Astrocyte (in vitro differentiated cells and primary cell): ENCODE measurements around the gene WNT3. TPM values are rescaled to one million over a fixed set of nuclear protein-coding genes. Genes with fewer than 3 reads are reported as not detected.

Source experiments
- DNase-seq: peaks from one replicate; pipeline ENCODE4 v3.0.0-alpha.2; 2010; ENCODE audit warnings: low read depth
- FAIRE-seq: peaks from 2 replicates; lab custom pipeline; 2011; peaks lifted over from hg19 to GRCh38; lab: Jason Lieb, UNC
- H2AFZ ChIP-seq: 2 replicates; pipeline ENCODE4 v1.6.0; 2012; ENCODE audit warnings: low read depth, low read length, inconsistent platforms
- H3K27ac ChIP-seq: 2 replicates; pipeline ENCODE4 v1.5.1; 2011; ENCODE audit warnings: low read depth, low read length, inconsistent platforms
- H3K27me3 ChIP-seq: 2 replicates; pipeline ENCODE4 v1.6.0; 2011; ENCODE audit warnings: low read length, inconsistent platforms; ENCODE audit not compliant: insufficient read depth
- H3K36me3 ChIP-seq: 2 replicates; pipeline ENCODE4 v1.5.1; 2011; ENCODE audit warnings: low read length, inconsistent platforms; ENCODE audit not compliant: insufficient read depth
- H3K4me1 ChIP-seq: 2 replicates; pipeline ENCODE4 v1.5.1; 2011; ENCODE audit warnings: low read length, inconsistent platforms; ENCODE audit not compliant: insufficient read depth
- H3K4me2 ChIP-seq: 2 replicates; pipeline ENCODE4 v1.6.0; 2012; ENCODE audit warnings: low read length, inconsistent platforms
- H3K4me3 ChIP-seq: 2 replicates; pipeline ENCODE4 v1.5.1; 2011; ENCODE audit warnings: low read depth, mild to moderate bottlenecking, low read length, inconsistent platforms; ENCODE audit not compliant: insufficient read depth
- H3K79me2 ChIP-seq: 2 replicates; pipeline ENCODE4 v1.6.0; 2012; ENCODE audit warnings: mild to moderate bottlenecking, low read length, inconsistent platforms; ENCODE audit not compliant: insufficient read depth
- H3K9ac ChIP-seq: 2 replicates; pipeline ENCODE4 v1.6.0; 2012; ENCODE audit warnings: mild to moderate bottlenecking, low read length, inconsistent platforms
- H3K9me3 ChIP-seq: 2 replicates; pipeline ENCODE4 v1.5.1; 2012; ENCODE audit warnings: low read depth, mild to moderate bottlenecking, low read length, inconsistent platforms; ENCODE audit not compliant: insufficient read depth
- H4K20me1 ChIP-seq: 2 replicates; pipeline ENCODE4 v1.6.0; 2012; ENCODE audit warnings: low read length, inconsistent platforms; ENCODE audit not compliant: insufficient read depth
- H3K27ac Mint-ChIP-seq: one replicate; pipeline ENCODE4 v1.8.0; 2021; ENCODE audit warnings: mild to moderate bottlenecking, mixed read lengths; ENCODE audit not compliant: unreplicated experiment
- H3K27me3 Mint-ChIP-seq: one replicate; pipeline ENCODE4 v1.8.0; 2021; ENCODE audit warnings: low read depth, mixed read lengths; ENCODE audit not compliant: unreplicated experiment
- H3K36me3 Mint-ChIP-seq: one replicate; pipeline ENCODE4 v1.8.0; 2021; ENCODE audit warnings: low read depth, mixed read lengths; ENCODE audit not compliant: unreplicated experiment
- H3K4me1 Mint-ChIP-seq: one replicate; pipeline ENCODE4 v1.8.0; 2021; ENCODE audit warnings: low read depth, mixed read lengths; ENCODE audit not compliant: unreplicated experiment
- H3K4me3 Mint-ChIP-seq: one replicate; pipeline ENCODE4 v1.8.0; 2021; ENCODE audit warnings: mild to moderate bottlenecking, moderate library complexity, mixed read lengths; ENCODE audit not compliant: unreplicated experiment
- H3K9me3 Mint-ChIP-seq: one replicate; pipeline ENCODE4 v1.8.0; 2021; ENCODE audit warnings: mild to moderate bottlenecking, mixed read lengths; ENCODE audit not compliant: unreplicated experiment
- CTCF ChIP-seq: IDR thresholded peaks from 2 replicates; pipeline ENCODE4 v1.5.1; 2011; ENCODE audit warnings: low read depth, mild to moderate bottlenecking, inconsistent platforms, low read length, moderate library complexity; ENCODE audit not compliant: insufficient read depth
- EZH2 ChIP-seq: IDR thresholded peaks from 2 replicates; pipeline ENCODE4 v1.6.1; 2012; ENCODE audit warnings: mild to moderate bottlenecking, low read length, inconsistent platforms; ENCODE audit not compliant: insufficient read depth
- total RNA-seq: library from RNA; stranded (reverse); gene quantifications from 2 replicates; pipeline ENCODE4 v1.2.1, GENCODE V29; 2021

The WNT3 gene
- total RNA-seq, 1 donor from 2014 or later: 2.4 TPM

GRCh38 chr17:46847204-46848191 lies 29.0 kb upstream of the WNT3 start:
- DNase-seq (no peak), FAIRE-seq (no peak)
- no peak overlapping the region for H3K27ac ChIP-seq
- H3K9me3 Mint-ChIP-seq: peaks cover 3% of the 10 kb centered on the region
- no peak overlapping the region for H2AFZ ChIP-seq
- H3K9ac ChIP-seq: no peak overlapping the region
- H3K4me3 Mint-ChIP-seq: no peak overlapping the region
- no peak overlapping the region for H3K4me2 ChIP-seq
- H3K27me3 ChIP-seq: peaks cover 55% of the 10 kb centered on the region
- peaks cover 7% of the 10 kb centered on the region for H3K9me3 ChIP-seq
- H3K27ac Mint-ChIP-seq: no peak overlapping the region
- H4K20me1 ChIP-seq: no peaks in the 10 kb centered on the region
- no peaks in the 10 kb centered on the region for H3K79me2 ChIP-seq
- TF ChIP-seq EZH2 (no peak), CTCF (no peak)
- H3K27me3 Mint-ChIP-seq: peaks cover 65% of the 10 kb centered on the region
- peaks cover 11% of the 10 kb centered on the region for H3K4me1 ChIP-seq
- H3K4me3 ChIP-seq: no peak overlapping the region
- no peaks in the 10 kb centered on the region for H3K36me3 ChIP-seq
- H3K4me1 Mint-ChIP-seq: no peaks in the 10 kb centered on the region
- H3K36me3 Mint-ChIP-seq: no peaks in the 10 kb centered on the region

GRCh38 chr17:46842835-46843234 lies 24.3 kb upstream of the WNT3 start:
- no peak for DNase-seq
- peaks cover 3% of the 10 kb centered on the region for H3K4me1 ChIP-seq
- no peak overlapping the region for H3K4me3 Mint-ChIP-seq

More at GRCh38 chr17:46842835-46843234, 24.3 kb upstream of the WNT3 start:
- Histone ChIP-seq H3K27me3 (peaks cover 29% of the 10 kb centered on the region), H3K79me2 (no peaks in the 10 kb centered on the region), H4K20me1 (no peaks in the 10 kb centered on the region), H3K36me3 (no peaks in the 10 kb centered on the region), H3K27ac (no peak overlapping the region), H3K9me3 (peaks cover 7% of the 10 kb centered on the region), H3K4me2 (no peak overlapping the region), H2AFZ (no peak overlapping the region), H3K4me3 (no peak overlapping the region), H3K9ac (no peak overlapping the region)
- Mint-ChIP-seq H3K4me1 (no peaks in the 10 kb centered on the region), H3K9me3 (peaks cover 3% of the 10 kb centered on the region), H3K27ac (no peak overlapping the region), H3K36me3 (no peaks in the 10 kb centered on the region), H3K27me3 (peaks cover 52% of the 10 kb centered on the region)
- TF ChIP-seq EZH2 (no peak), CTCF (peak; percentile 48)
- FAIRE-seq: no peak
